Left ventricle myocardium inferior (tissue), 1 donor: ENCODE data around the gene ADAM10. TPM values are rescaled to one million over a fixed set of nuclear protein-coding genes. Genes with fewer than 3 reads are reported as not detected.

Experiments
- DNase-seq: peaks from one replicate; pipeline ENCODE4 v3.0.0-alpha.2; 2020
- H3K27ac ChIP-seq: fragments of 200-600 bp; replicated peaks from 2 replicates; pipeline ENCODE4 v1.8.0; 2021
- H3K27me3 ChIP-seq: fragments of 200-600 bp; 2 replicates; pipeline ENCODE4 v1.8.0; 2021; ENCODE audit warnings: low read depth
- H3K36me3 ChIP-seq: fragments of 200-600 bp; 2 replicates; pipeline ENCODE4 v1.8.0; 2021
- H3K4me1 ChIP-seq: fragments of 200-600 bp; 2 replicates; pipeline ENCODE4 v1.8.0; 2021
- H3K4me3 ChIP-seq: fragments of 200-600 bp; 2 replicates; pipeline ENCODE4 v1.8.0; 2021; ENCODE audit warnings: mild to moderate bottlenecking, moderate library complexity
- H3K9me3 ChIP-seq: fragments of 200-600 bp; replicated peaks from 2 replicates; pipeline ENCODE4 v1.8.0; 2021
- intact Hi-C: fragments of 100-400 bp; cut with micrococcal nuclease; formaldehyde crosslinking; loops from one replicate; pipeline ENCODE4 v1.11.0; 2022
- total RNA-seq: library from RNA; stranded (reverse); fragmentation: NEBNext Ultra II Directional; extraction: Animal tissue kit (Norgen Biotek cat#: 25700); gene quantifications from one replicate; pipeline ENCODE4 v1.2.1, GENCODE V29; 2021
- TF ChIP-seq, protein P1 (sequence below): fragments of 200-600 bp; IDR thresholded peaks from 2 replicates; pipeline ENCODE4 v1.8.0; 2021; ENCODE audit warnings: antibody characterized with exemption, mild to moderate bottlenecking, borderline replicate concordance
- donor health status: DM: no; HTN: yes; CAD: no; lungs with severe emphysema.

ADAM10 gene
- total RNA-seq, 1 donor from 2014 or later: 74.0 TPM

GRCh38 chr15:58650102-58650501, 99.4 kb downstream of the ADAM10 start:
- intact Hi-C loops: no loop called here
- Histone ChIP-seq H3K27ac (no peak overlapping the region), H3K9me3 (no peaks in the 10 kb centered on the region), H3K36me3 (peaks cover 23% of the 10 kb centered on the region), H3K27me3 (no peaks in the 10 kb centered on the region), H3K4me3 (no peak overlapping the region), H3K4me1 (no peaks in the 10 kb centered on the region)
- TF ChIP-seq, protein P1, sequence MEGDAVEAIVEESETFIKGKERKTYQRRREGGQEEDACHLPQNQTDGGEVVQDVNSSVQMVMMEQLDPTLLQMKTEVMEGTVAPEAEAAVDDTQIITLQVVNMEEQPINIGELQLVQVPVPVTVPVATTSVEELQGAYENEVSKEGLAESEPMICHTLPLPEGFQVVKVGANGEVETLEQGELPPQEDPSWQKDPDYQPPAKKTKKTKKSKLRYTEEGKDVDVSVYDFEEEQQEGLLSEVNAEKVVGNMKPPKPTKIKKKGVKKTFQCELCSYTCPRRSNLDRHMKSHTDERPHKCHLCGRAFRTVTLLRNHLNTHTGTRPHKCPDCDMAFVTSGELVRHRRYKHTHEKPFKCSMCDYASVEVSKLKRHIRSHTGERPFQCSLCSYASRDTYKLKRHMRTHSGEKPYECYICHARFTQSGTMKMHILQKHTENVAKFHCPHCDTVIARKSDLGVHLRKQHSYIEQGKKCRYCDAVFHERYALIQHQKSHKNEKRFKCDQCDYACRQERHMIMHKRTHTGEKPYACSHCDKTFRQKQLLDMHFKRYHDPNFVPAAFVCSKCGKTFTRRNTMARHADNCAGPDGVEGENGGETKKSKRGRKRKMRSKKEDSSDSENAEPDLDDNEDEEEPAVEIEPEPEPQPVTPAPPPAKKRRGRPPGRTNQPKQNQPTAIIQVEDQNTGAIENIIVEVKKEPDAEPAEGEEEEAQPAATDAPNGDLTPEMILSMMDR: no peak
- DNase-seq: no peak

GRCh38 chr15:58649175-58649574, 100.3 kb downstream of the ADAM10 start:
- no peaks in the 10 kb centered on the region for H3K4me1 ChIP-seq
- TF ChIP-seq, protein P1: no peak
- peaks cover 14% of the 10 kb centered on the region for H3K36me3 ChIP-seq
- no peak for DNase-seq
- H3K9me3 ChIP-seq: no peaks in the 10 kb centered on the region
- H3K4me3 ChIP-seq: no peak overlapping the region
- no peaks in the 10 kb centered on the region for H3K27me3 ChIP-seq
- intact Hi-C loops: no loop called here
- H3K27ac ChIP-seq: no peak overlapping the region

- no peaks in the 10 kb centered on the region for H3K9me3 ChIP-seq
- peaks cover 55% of the 10 kb centered on the region for H3K36me3 ChIP-seq
These were observed 105.5 kb downstream of the ADAM10 start for GRCh38 chr15:58643996-58644395.

DNA sequence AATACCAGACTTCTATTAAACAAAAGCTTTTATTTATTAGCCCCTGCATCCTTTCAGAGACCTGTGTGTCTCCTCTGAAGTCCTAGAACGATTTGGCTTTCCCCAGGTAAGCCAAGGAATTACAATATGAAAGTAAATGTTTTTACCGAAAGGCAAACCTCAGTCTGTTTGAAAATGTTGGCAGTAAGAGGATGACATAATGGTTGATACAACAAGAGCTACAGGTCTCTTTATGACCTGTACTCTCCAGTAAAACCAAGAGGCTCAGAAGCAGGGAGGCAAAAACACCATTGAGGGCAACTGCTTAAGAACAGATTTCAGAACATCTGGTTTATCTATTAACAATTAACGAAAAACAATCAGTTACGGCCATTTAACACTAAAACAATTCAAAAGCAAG, 107.8 kb downstream of the ADAM10 start:
- Histone ChIP-seq H3K4me3 (no peak overlapping the region), H3K36me3 (peaks cover 67% of the 10 kb centered on the region), H3K4me1 (no peaks in the 10 kb centered on the region), H3K27me3 (no peaks in the 10 kb centered on the region), H3K27ac (no peak overlapping the region), H3K9me3 (no peaks in the 10 kb centered on the region)
- DNase-seq: no peak
- TF ChIP-seq, protein P1: no peak
- intact Hi-C loops: no loop called here

More at GRCh38 chr15:58643996-58644395, 105.5 kb downstream of the ADAM10 start:
- TF ChIP-seq, protein P1: no peak
- H3K27me3 ChIP-seq: no peaks in the 10 kb centered on the region
- H3K4me3 ChIP-seq: no peak overlapping the region
- H3K27ac ChIP-seq: no peak overlapping the region
- no peaks in the 10 kb centered on the region for H3K4me1 ChIP-seq
- intact Hi-C loops: no loop called here
- no peak for DNase-seq

- Histone ChIP-seq H3K27ac (no peak overlapping the region), H3K27me3 (no peaks in the 10 kb centered on the region), H3K36me3 (peaks cover 61% of the 10 kb centered on the region), H3K4me3 (no peak overlapping the region), H3K4me1 (no peaks in the 10 kb centered on the region), H3K9me3 (no peaks in the 10 kb centered on the region)
- intact Hi-C loops: no loop called here
- DNase-seq: no peak
- TF ChIP-seq, protein P1: no peak
These were observed 109.5 kb downstream of the ADAM10 start for GRCh38 chr15:58639992-58640391.
